ENCODE data around the gene ENPP6. TPM values are rescaled to one million over a fixed set of nuclear protein-coding genes. Genes with fewer than 3 reads are reported as not detected.

ENPP6 gene
- total and polyA plus RNA-seq, 2 of the 13 experiments (the other 11 are each of a cell fraction or from before 2014, with no cell fraction given): not detected

DNA sequence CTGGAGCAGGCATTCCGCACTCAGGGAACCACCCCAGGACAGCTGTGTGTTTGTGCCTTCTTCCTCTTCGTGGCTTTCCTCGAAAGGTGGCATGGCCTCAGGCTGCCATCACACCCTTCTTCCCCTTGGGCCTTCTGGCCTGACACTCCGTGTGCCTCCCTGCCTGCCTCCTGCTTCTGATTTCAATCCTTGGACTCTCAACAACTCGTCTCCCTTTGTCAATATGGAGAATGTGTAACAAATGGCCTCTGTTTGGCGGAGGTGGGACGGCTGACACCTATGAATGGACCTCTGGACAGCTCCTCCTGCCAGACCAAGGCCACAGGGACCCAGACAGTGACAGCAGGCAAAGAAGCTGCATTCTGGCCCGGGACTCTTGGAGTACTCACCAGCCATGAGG is 137.0 kb downstream of the ENPP6 start (continued):
- TF ChIP-seq, protein P1, sequence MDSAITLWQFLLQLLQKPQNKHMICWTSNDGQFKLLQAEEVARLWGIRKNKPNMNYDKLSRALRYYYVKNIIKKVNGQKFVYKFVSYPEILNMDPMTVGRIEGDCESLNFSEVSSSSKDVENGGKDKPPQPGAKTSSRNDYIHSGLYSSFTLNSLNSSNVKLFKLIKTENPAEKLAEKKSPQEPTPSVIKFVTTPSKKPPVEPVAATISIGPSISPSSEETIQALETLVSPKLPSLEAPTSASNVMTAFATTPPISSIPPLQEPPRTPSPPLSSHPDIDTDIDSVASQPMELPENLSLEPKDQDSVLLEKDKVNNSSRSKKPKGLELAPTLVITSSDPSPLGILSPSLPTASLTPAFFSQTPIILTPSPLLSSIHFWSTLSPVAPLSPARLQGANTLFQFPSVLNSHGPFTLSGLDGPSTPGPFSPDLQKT (CRISPR knock-in tag; IDR thresholded peaks at IDR 0.05; ENCODE audit: borderline replicate concordance): no peak
- TF ChIP-seq SP4 (CRISPR knock-in tag; IDR thresholded peaks at IDR 0.05) (no peak), SP5 (CRISPR knock-in tag; IDR thresholded peaks at IDR 0.05; ENCODE audit: borderline replicate concordance, low read depth) (peak; percentile 21; the same call in 1 of the 2 replicates), TBL1XR1 (IDR thresholded peaks at IDR 0.05; ENCODE audit: borderline replicate concordance, low read length, partially characterized antibody) (no peak), ZNF782 (CRISPR knock-in tag; IDR thresholded peaks at IDR 0.05; ENCODE audit: borderline replicate concordance) (no peak; the same call in 1 of the 2 replicates), ZBTB38 (CRISPR knock-in tag; IDR thresholded peaks at IDR 0.05) (0 out of 2 replicates have a peak, but pooled peaks have one; percentile 27), NR2F6 (IDR thresholded peaks at IDR 0.05) (peak; percentile 50), NR2F6 (CRISPR knock-in tag; IDR thresholded peaks at IDR 0.05) (peak; percentile 41; the same call in 1 of the 2 replicates), POLR2AphosphoS5 (IDR thresholded peaks at IDR 0.05; ENCODE audit: low read depth, low read length) (no peak), ATAD3A (CRISPR knock-in tag; IDR thresholded peaks at IDR 0.05) (no peak), PHF21A (CRISPR knock-in tag; IDR thresholded peaks at IDR 0.05) (peak; percentile 25; the same call in 1 of the 2 replicates), ZNF883 (CRISPR knock-in tag; IDR thresholded peaks at IDR 0.05; ENCODE audit: not compliant biosample characterization) (no peak), ZNF432 (CRISPR knock-in tag; IDR thresholded peaks at IDR 0.05; ENCODE audit: borderline replicate concordance) (no peak), PITX1 (CRISPR knock-in tag; IDR thresholded peaks at IDR 0.05) (0 out of 2 replicates have a peak, but pooled peaks have one; percentile 15), SAP130 (CRISPR knock-in tag; IDR thresholded peaks at IDR 0.05; ENCODE audit: low read depth) (0 out of 2 replicates have a peak, but pooled peaks have one; percentile 12), NR2F2 (IDR thresholded peaks at IDR 0.05; ENCODE audit: borderline replicate concordance, low read depth) (peak; percentile 57; the same call in 1 of the 2 replicates), POLR2A (IDR thresholded peaks at IDR 0.05; ENCODE audit: insufficient read depth in 1 of 2, low read depth in 2 of 2, low read length in 2 of 2) (no peak), ATM (IDR thresholded peaks at IDR 0.05; ENCODE audit: borderline replicate concordance) (no peak), CCDC6 (CRISPR knock-in tag; IDR thresholded peaks at IDR 0.05) (0 out of 2 replicates have a peak, but pooled peaks have one; percentile 35), ZSCAN21 (CRISPR knock-in tag; IDR thresholded peaks at IDR 0.05; ENCODE audit: borderline replicate concordance) (no peak)
- TF ChIP-seq, protein P2, sequence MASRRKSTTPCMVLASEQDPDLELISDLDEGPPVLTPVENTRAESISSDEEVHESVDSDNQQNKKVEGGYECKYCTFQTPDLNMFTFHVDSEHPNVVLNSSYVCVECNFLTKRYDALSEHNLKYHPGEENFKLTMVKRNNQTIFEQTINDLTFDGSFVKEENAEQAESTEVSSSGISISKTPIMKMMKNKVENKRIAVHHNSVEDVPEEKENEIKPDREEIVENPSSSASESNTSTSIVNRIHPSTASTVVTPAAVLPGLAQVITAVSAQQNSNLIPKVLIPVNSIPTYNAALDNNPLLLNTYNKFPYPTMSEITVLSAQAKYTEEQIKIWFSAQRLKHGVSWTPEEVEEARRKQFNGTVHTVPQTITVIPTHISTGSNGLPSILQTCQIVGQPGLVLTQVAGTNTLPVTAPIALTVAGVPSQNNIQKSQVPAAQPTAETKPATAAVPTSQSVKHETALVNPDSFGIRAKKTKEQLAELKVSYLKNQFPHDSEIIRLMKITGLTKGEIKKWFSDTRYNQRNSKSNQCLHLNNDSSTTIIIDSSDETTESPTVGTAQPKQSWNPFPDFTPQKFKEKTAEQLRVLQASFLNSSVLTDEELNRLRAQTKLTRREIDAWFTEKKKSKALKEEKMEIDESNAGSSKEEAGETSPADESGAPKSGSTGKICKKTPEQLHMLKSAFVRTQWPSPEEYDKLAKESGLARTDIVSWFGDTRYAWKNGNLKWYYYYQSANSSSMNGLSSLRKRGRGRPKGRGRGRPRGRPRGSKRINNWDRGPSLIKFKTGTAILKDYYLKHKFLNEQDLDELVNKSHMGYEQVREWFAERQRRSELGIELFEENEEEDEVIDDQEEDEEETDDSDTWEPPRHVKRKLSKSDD (CRISPR knock-in tag; IDR thresholded peaks at IDR 0.05; ENCODE audit: low read depth): peak; percentile 78; the same call in 1 of the 2 replicates
- TF ChIP-seq, protein P3, sequence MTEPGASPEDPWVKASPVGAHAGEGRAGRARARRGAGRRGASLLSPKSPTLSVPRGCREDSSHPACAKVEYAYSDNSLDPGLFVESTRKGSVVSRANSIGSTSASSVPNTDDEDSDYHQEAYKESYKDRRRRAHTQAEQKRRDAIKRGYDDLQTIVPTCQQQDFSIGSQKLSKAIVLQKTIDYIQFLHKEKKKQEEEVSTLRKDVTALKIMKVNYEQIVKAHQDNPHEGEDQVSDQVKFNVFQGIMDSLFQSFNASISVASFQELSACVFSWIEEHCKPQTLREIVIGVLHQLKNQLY (CRISPR knock-in tag; IDR thresholded peaks at IDR 0.05): 0 out of 2 replicates have a peak, but pooled peaks have one; percentile 8
- TF ChIP-seq, protein P4, sequence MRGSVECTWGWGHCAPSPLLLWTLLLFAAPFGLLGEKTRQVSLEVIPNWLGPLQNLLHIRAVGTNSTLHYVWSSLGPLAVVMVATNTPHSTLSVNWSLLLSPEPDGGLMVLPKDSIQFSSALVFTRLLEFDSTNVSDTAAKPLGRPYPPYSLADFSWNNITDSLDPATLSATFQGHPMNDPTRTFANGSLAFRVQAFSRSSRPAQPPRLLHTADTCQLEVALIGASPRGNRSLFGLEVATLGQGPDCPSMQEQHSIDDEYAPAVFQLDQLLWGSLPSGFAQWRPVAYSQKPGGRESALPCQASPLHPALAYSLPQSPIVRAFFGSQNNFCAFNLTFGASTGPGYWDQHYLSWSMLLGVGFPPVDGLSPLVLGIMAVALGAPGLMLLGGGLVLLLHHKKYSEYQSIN (CRISPR knock-in tag; IDR thresholded peaks at IDR 0.05; ENCODE audit: borderline replicate concordance): no peak

Measured in HepG2 (cell line).